Endothelial cell of umbilical vein (primary cell): ENCODE measurements around the gene SLC35F5. TPM values are rescaled to one million over a fixed set of nuclear protein-coding genes. Genes with fewer than 3 reads are reported as not detected.

Source experiments
- BruUV-seq: library from RNA; stranded (reverse); fragments of 400-500 nt; replicated peaks from 2 replicates; lab custom pipeline; 2021; lab: Mats Ljungman, UMichigan
- CTCF ChIA-PET: fragments of 300-600, 350-600 bp; sonication (Branson Sonifier 250); formaldehyde crosslinking; loops from one replicate; lab custom pipeline; 2021; ENCODE audit warnings: antibody characterized with exemption, inconsistent platforms; lab: Charles Lee
- POLR2A ChIA-PET: fragments of 300-600, 350-600 bp; sonication (Branson Sonifier 250); formaldehyde crosslinking; loops from one replicate; lab custom pipeline; 2021; ENCODE audit warnings: antibody characterized with exemption, inconsistent platforms; lab: Charles Lee
- DNase-seq: peaks from one replicate; pipeline ENCODE4 v3.0.0-alpha.2; 2011; ENCODE audit warnings: low read depth, low spot score
- FAIRE-seq: peaks from 2 replicates; lab custom pipeline; 2011; peaks lifted over from hg19 to GRCh38; lab: Jason Lieb, UNC
- H2AFZ ChIP-seq: 2 replicates; pipeline ENCODE4 v1.6.0; 2012; ENCODE audit warnings: low read depth, low read length, control low read depth, inconsistent platforms
- H3K27ac ChIP-seq: 2 replicates; pipeline ENCODE4 v1.5.1; 2011; ENCODE audit warnings: low read depth, mild to moderate bottlenecking, control low read depth, low read length, moderate library complexity; ENCODE audit not compliant: insufficient read depth
- H3K27me3 ChIP-seq, 2 experiments: 2 replicates each; pipeline versions ENCODE4 v1.6.0 to v1.6.1; 2011; ENCODE audit warnings: low read length in 2 of 2, mixed read lengths in 1 of 2; ENCODE audit not compliant: control insufficient read depth in 2 of 2, insufficient read depth in 2 of 2
- H3K36me3 ChIP-seq, 2 experiments: 2 replicates in 1 of 2; 3 replicates in 1 of 2; pipeline ENCODE4 v1.5.1; 2011; ENCODE audit warnings: low read length in 2 of 2, mild to moderate bottlenecking in 1 of 2, moderate library complexity in 1 of 2; ENCODE audit not compliant: control insufficient read depth in 2 of 2, insufficient read depth in 2 of 2; ENCODE audit errors: extremely low read depth in 1 of 2
- H3K4me1 ChIP-seq: 3 replicates; pipeline ENCODE4 v1.5.1; 2011; ENCODE audit warnings: mild to moderate bottlenecking, low read length; ENCODE audit not compliant: control insufficient read depth, insufficient read depth; ENCODE audit errors: extremely low read depth
- H3K4me2 ChIP-seq: 2 replicates; pipeline ENCODE4 v1.6.1; 2011; ENCODE audit warnings: low read length, control low read depth, mixed read lengths; ENCODE audit not compliant: insufficient read depth
- H3K4me3 ChIP-seq, 3 experiments: fragments of 200-600 bp in 1 of 3; sonication (generic), shearing (Covaris generic) in 1 of 3; replicated peaks in 1 of 3; 2 replicates each; pipeline ENCODE4 v1.5.1; 2011 to 2016; ENCODE audit warnings: control low read depth in 3 of 3, low read length in 3 of 3, mild to moderate bottlenecking in 2 of 3, inconsistent platforms in 1 of 3, low read depth in 1 of 3, moderate library complexity in 1 of 3; ENCODE audit not compliant: insufficient read depth in 1 of 3
- H3K79me2 ChIP-seq: 2 replicates; pipeline ENCODE4 v1.6.0; 2012; ENCODE audit warnings: low read length, inconsistent platforms; ENCODE audit not compliant: control insufficient read depth, insufficient read depth
- H3K9ac ChIP-seq: replicated peaks from 2 replicates; pipeline ENCODE3; 2011; ENCODE audit warnings: low read length, control low read depth; ENCODE audit not compliant: insufficient read depth; ENCODE audit errors: extremely low read depth
- H3K9me1 ChIP-seq: replicated peaks from 3 replicates; pipeline ENCODE4 v1.6.0; 2011; ENCODE audit warnings: mild to moderate bottlenecking, low read length; ENCODE audit not compliant: control insufficient read depth, insufficient read depth; ENCODE audit errors: extremely low read depth
- H3K9me3 ChIP-seq: replicated peaks from 2 replicates; pipeline ENCODE4 v1.5.1; 2012; ENCODE audit warnings: low read length, inconsistent platforms; ENCODE audit not compliant: control insufficient read depth, insufficient read depth
- H4K20me1 ChIP-seq: replicated peaks from 2 replicates; pipeline ENCODE3; 2011; ENCODE audit warnings: mild to moderate bottlenecking, low read length; ENCODE audit not compliant: control insufficient read depth, insufficient read depth; ENCODE audit errors: extremely low read depth
- EZH2 ChIP-seq: IDR thresholded peaks from 2 replicates; pipeline ENCODE4 v1.6.1; 2012; ENCODE audit warnings: borderline replicate concordance, low read depth, mild to moderate bottlenecking, moderate library complexity, low read length, inconsistent platforms; ENCODE audit not compliant: severe bottlenecking
- FOS ChIP-seq: IDR thresholded peaks from 2 replicates; pipeline ENCODE4 v1.6.1; 2011; ENCODE audit warnings: mild to moderate bottlenecking, low read length, moderate library complexity, borderline replicate concordance; ENCODE audit not compliant: insufficient read depth
- GATA2 ChIP-seq: IDR thresholded peaks from 2 replicates; pipeline ENCODE4 v1.7.0; 2011; ENCODE audit warnings: low read depth, mild to moderate bottlenecking, moderate library complexity, mixed read lengths, low read length; ENCODE audit not compliant: insufficient read length, insufficient read depth
- JUN ChIP-seq: IDR thresholded peaks from 2 replicates; pipeline ENCODE4 v1.6.1; 2011; ENCODE audit warnings: borderline replicate concordance, low read depth; ENCODE audit not compliant: insufficient read length, insufficient read depth
- MYC ChIP-seq: IDR thresholded peaks from one replicate; pipeline ENCODE4 v1.6.1; 2011; ENCODE audit warnings: mild to moderate bottlenecking, low read depth, low read length
- POLR2A ChIP-seq: IDR thresholded peaks from 2 replicates; pipeline ENCODE4 v1.6.1; 2012; ENCODE audit warnings: low read depth, mild to moderate bottlenecking, control low read depth, low read length
- POLR2AphosphoS5 ChIP-seq: IDR thresholded peaks from 2 replicates; pipeline ENCODE4 v1.6.1; 2012; ENCODE audit warnings: low read depth, mild to moderate bottlenecking, control low read depth, low read length, moderate library complexity; ENCODE audit not compliant: insufficient read depth
- dilution Hi-C: fragments of 300-500 bp; cut with MboI; formaldehyde crosslinking; loops from one replicate; pipeline ENCODE4 v1.15.0; 2019; ENCODE audit warnings: low sequenced_read_pairs; ENCODE audit not compliant: extremely low pct_ligation_motif_present
- intact Hi-C: fragments of 100-400 bp; cut with micrococcal nuclease; formaldehyde crosslinking; loops from one replicate; pipeline ENCODE4 v1.10.0; 2022
- polyA plus RNA-seq, 4 experiments: library from polyadenylated mRNA; depleted of rRNA in 3 of 4; stranded (reverse) in 3 of 4; unstranded in 1 of 4; fragments of >200 nt; gene quantifications; 2 replicates each; pipeline versions ENCODE4 v1.2.1 to v1.2.3, GENCODE V29; 2011 to 2012; ENCODE audit warnings: missing spikeins in 1 of 4
- total RNA-seq: library from RNA; stranded (reverse); gene quantifications from 2 replicates; pipeline ENCODE4 v1.2.3, GENCODE V29; 2021
- TF ChIP-seq, protein P1 (sequence below): IDR thresholded peaks from 2 replicates; pipeline ENCODE4 v1.6.1; 2011; ENCODE audit not compliant: insufficient read depth, insufficient read length
- TF ChIP-seq, protein P2 (sequence below), 2 donors: IDR thresholded peaks; 1 replicate in 1 of 2; 2 replicates in 1 of 2; pipeline ENCODE4 v1.5.1; 2011; ENCODE audit warnings: low read length in 2 of 2, mild to moderate bottlenecking in 2 of 2, moderate library complexity in 2 of 2, control low read depth in 1 of 2, inconsistent platforms in 1 of 2, low read depth in 1 of 2; ENCODE audit not compliant: insufficient read depth in 1 of 2; ENCODE audit errors: extremely low read depth in 1 of 2

SLC35F5 gene
- total and polyA plus RNA-seq, 2 donors (not counting 3 experiments of a cell fraction or from before 2014, with no cell fraction given): 22.4 to 51.1 TPM

DNA sequence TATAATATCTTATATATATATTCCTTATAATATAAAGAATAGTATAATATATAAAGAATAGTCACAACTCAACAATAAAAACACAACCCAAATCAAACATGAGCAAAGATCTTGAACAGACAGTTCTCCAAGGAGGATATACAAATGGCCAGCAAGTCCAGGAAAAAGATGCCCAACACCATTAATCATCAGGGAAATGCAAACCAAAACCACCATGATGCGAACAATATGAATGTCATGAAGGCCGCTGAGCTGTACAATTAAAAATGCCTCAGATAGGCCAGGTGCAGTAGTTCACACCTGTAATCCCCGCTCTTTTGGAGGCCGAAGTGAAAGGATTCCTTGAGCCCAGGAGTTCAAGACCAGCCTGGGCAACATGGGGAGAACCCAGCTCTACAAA, 58.9 kb downstream of the SLC35F5 start:
- H3K9ac ChIP-seq: no peak overlapping the region
- TF ChIP-seq, protein P1, sequence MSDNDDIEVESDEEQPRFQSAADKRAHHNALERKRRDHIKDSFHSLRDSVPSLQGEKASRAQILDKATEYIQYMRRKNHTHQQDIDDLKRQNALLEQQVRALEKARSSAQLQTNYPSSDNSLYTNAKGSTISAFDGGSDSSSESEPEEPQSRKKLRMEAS: no peak
- TF ChIP-seq POLR2A: no peak
- no peak for TF ChIP-seq MYC
- no peak for TF ChIP-seq GATA2
- TF ChIP-seq, protein P2, sequence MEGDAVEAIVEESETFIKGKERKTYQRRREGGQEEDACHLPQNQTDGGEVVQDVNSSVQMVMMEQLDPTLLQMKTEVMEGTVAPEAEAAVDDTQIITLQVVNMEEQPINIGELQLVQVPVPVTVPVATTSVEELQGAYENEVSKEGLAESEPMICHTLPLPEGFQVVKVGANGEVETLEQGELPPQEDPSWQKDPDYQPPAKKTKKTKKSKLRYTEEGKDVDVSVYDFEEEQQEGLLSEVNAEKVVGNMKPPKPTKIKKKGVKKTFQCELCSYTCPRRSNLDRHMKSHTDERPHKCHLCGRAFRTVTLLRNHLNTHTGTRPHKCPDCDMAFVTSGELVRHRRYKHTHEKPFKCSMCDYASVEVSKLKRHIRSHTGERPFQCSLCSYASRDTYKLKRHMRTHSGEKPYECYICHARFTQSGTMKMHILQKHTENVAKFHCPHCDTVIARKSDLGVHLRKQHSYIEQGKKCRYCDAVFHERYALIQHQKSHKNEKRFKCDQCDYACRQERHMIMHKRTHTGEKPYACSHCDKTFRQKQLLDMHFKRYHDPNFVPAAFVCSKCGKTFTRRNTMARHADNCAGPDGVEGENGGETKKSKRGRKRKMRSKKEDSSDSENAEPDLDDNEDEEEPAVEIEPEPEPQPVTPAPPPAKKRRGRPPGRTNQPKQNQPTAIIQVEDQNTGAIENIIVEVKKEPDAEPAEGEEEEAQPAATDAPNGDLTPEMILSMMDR (IDR thresholded peaks at IDR 0.05; ENCODE audit: extremely low read depth in 1 of 2, insufficient read depth in 1 of 2, low read depth in 1 of 2, low read length in 2 of 2): no peak
- no peak for TF ChIP-seq POLR2AphosphoS5
- no peak for TF ChIP-seq FOS
- no peak for TF ChIP-seq EZH2
- TF ChIP-seq JUN: no peak
- H3K9me1 ChIP-seq: no peaks in the 10 kb centered on the region
- H4K20me1 ChIP-seq: no peaks in the 10 kb centered on the region
- H3K36me3 ChIP-seq: no peaks in the 10 kb centered on the region
- no peak for DNase-seq
- no peak overlapping the region for H3K27ac ChIP-seq
- POLR2A ChIA-PET: no interaction called here
- H2AFZ ChIP-seq: no peak overlapping the region
- H3K27me3 ChIP-seq: no peaks in the 10 kb centered on the region
- H3K79me2 ChIP-seq: no peaks in the 10 kb centered on the region
- H3K4me3 ChIP-seq: no peak overlapping the region
- no TSS peak for BruUV-seq
- dilution Hi-C loops: no loop called here
- no peak for FAIRE-seq
- H3K9me3 ChIP-seq: no peaks in the 10 kb centered on the region
- H3K4me2 ChIP-seq: no peak overlapping the region
- CTCF ChIA-PET: no interaction called here
- intact Hi-C loops: no loop called here
- H3K4me1 ChIP-seq: no peaks in the 10 kb centered on the region
